IMR-90 (cell line): ENCODE results near the gene CMTM7. TPM values are rescaled to one million over a fixed set of nuclear protein-coding genes. Genes with fewer than 3 reads are reported as not detected.

Experiments used
- ATAC-seq: fragments of 200-7000 bp; cut with Tn5 transposase; 2 replicates; pipeline ENCODE4 v1.9.1; 2020; ENCODE audit warnings: low read depth, mild to moderate bottlenecking, moderate library complexity
- BruUV-seq: library from RNA; stranded (reverse); fragments of 400-500 nt; replicated peaks from 2 replicates; lab custom pipeline; 2021; lab: Mats Ljungman, UMichigan
- CTCF ChIA-PET: fragments of 300-600 bp; formaldehyde crosslinking; extraction: SDS; loops from one replicate; lab custom pipeline; 2021; ENCODE audit warnings: antibody characterized with exemption; lab: Yijun Ruan, JAX
- POLR2A ChIA-PET: fragments of 300-600 bp; sonication (Branson Sonifier 250); formaldehyde crosslinking; loops from one replicate; lab custom pipeline; 2022; ENCODE audit warnings: antibody characterized with exemption; ENCODE audit not compliant: unreplicated experiment; lab: Charles Lee
- DNase-seq: peaks from one replicate; pipeline ENCODE4 v3.0.0; 2013
- H2AFZ ChIP-seq: replicated peaks from 2 replicates; pipeline ENCODE3; 2013; ENCODE audit warnings: low read length, mild to moderate bottlenecking; ENCODE audit not compliant: poor library complexity
- H2AK5ac ChIP-seq: 2 replicates; pipeline ENCODE4 v1.6.1; 2013; ENCODE audit warnings: low read depth, low read length, inconsistent platforms
- H2AK9ac ChIP-seq: replicated peaks from 2 replicates; pipeline ENCODE3; 2013; ENCODE audit warnings: mild to moderate bottlenecking, low read depth, low read length, moderate library complexity; ENCODE audit not compliant: poor library complexity
- H2BK120ac ChIP-seq: 2 replicates; pipeline ENCODE4 v1.6.1; 2013; ENCODE audit warnings: low read depth, low read length, inconsistent platforms
- H2BK15ac ChIP-seq: 3 replicates; pipeline ENCODE4 v1.6.1; 2013; ENCODE audit warnings: low read depth, low read length, inconsistent platforms
- H2BK20ac ChIP-seq: 2 replicates; pipeline ENCODE4 v1.6.1; 2013; ENCODE audit warnings: low read depth, mild to moderate bottlenecking, inconsistent platforms, low read length, moderate library complexity
- H2BK5ac ChIP-seq: 2 replicates; pipeline ENCODE4 v1.6.1; 2013; ENCODE audit warnings: mild to moderate bottlenecking, low read depth, low read length, inconsistent platforms; ENCODE audit not compliant: poor library complexity, severe bottlenecking
- H3K14ac ChIP-seq: replicated peaks from 2 replicates; pipeline ENCODE4 v1.6.1; 2013; ENCODE audit warnings: low read depth, low read length, inconsistent platforms
- H3K18ac ChIP-seq: 2 replicates; pipeline ENCODE4 v1.6.1; 2013; ENCODE audit warnings: low read depth, low read length, control low read depth
- H3K23ac ChIP-seq: 2 replicates; pipeline ENCODE4 v1.6.1; 2013; ENCODE audit warnings: low read depth, low read length, inconsistent platforms
- H3K27ac ChIP-seq: 2 replicates; pipeline ENCODE4 v1.5.1; 2013; ENCODE audit warnings: mild to moderate bottlenecking, control low read depth, low read length; ENCODE audit not compliant: insufficient read depth
- H3K27me3 ChIP-seq: 2 replicates; pipeline ENCODE4 v1.6.1; 2013; ENCODE audit warnings: low read length; ENCODE audit not compliant: control insufficient read depth, insufficient read depth
- H3K36me3 ChIP-seq: 2 replicates; pipeline ENCODE4 v1.6.1; 2013; ENCODE audit warnings: low read length, mixed read lengths; ENCODE audit not compliant: control insufficient read depth, insufficient read depth
- H3K4ac ChIP-seq: 2 replicates; pipeline ENCODE4 v1.6.1; 2013; ENCODE audit warnings: low read depth, low read length, inconsistent platforms
- H3K4me1 ChIP-seq: 2 replicates; pipeline ENCODE4 v1.6.1; 2013; ENCODE audit warnings: low read length, mixed read lengths; ENCODE audit not compliant: control insufficient read depth, insufficient read depth
- H3K4me2 ChIP-seq: 2 replicates; pipeline ENCODE4 v1.6.1; 2013; ENCODE audit warnings: low read depth, mild to moderate bottlenecking, control low read depth, low read length, moderate library complexity
- H3K4me3 ChIP-seq: 2 replicates; pipeline ENCODE4 v1.5.1; 2013; ENCODE audit warnings: low read depth, mild to moderate bottlenecking, control low read depth, low read length, moderate library complexity; ENCODE audit not compliant: insufficient read depth
- H3K56ac ChIP-seq: 2 replicates; pipeline ENCODE4 v1.6.1; 2013; ENCODE audit warnings: low read length, inconsistent platforms; ENCODE audit not compliant: insufficient read depth; ENCODE audit errors: extremely low read depth
- H3K79me1 ChIP-seq, 2 experiments: 2 replicates each; pipeline ENCODE4 v1.6.1; 2013; ENCODE audit warnings: low read length in 2 of 2, inconsistent platforms in 1 of 2, low read depth in 1 of 2
- H3K9ac ChIP-seq: 2 replicates; pipeline ENCODE4 v1.6.1; 2013; ENCODE audit warnings: low read depth, low read length, control low read depth
- H3K9me1 ChIP-seq: 2 replicates; pipeline ENCODE4 v1.6.1; 2013; ENCODE audit warnings: low read length, inconsistent platforms; ENCODE audit not compliant: insufficient read depth
- H3K9me3 ChIP-seq: 2 replicates; pipeline ENCODE4 v1.6.1; 2013; ENCODE audit warnings: low read length; ENCODE audit not compliant: control insufficient read depth, insufficient read depth
- H4K20me1 ChIP-seq: 2 replicates; pipeline ENCODE4 v1.6.1; 2013; ENCODE audit warnings: low read length, inconsistent platforms; ENCODE audit not compliant: insufficient read depth
- H4K5ac ChIP-seq: 2 replicates; pipeline ENCODE4 v1.6.1; 2013; ENCODE audit warnings: mild to moderate bottlenecking, low read depth, low read length, control low read depth
- H4K8ac ChIP-seq, 2 experiments: 2 replicates each; pipeline ENCODE4 v1.6.1; 2013; ENCODE audit warnings: low read depth in 2 of 2, low read length in 2 of 2, control low read depth in 1 of 2, inconsistent platforms in 1 of 2
- H4K91ac ChIP-seq: 2 replicates; pipeline ENCODE4 v1.6.1; 2013; ENCODE audit warnings: low read depth, low read length, inconsistent platforms; ENCODE audit not compliant: insufficient read depth
- BHLHE40 ChIP-seq: fragments of 150-350 bp; IDR thresholded peaks from 2 replicates; pipeline ENCODE4 v1.6.1; 2016; ENCODE audit warnings: mild to moderate bottlenecking, low read depth, low read length
- CEBPB ChIP-seq: IDR thresholded peaks from 2 replicates; pipeline ENCODE4 v1.6.1; 2012; ENCODE audit warnings: low read depth, low read length, improper control_type of control experiment
- CHD1 ChIP-seq: IDR thresholded peaks from 2 replicates; pipeline ENCODE4 v1.6.1; 2012; ENCODE audit warnings: low read depth, low read length, improper control_type of control experiment
- CTCF ChIP-seq: conservative IDR thresholded peaks from 2 replicates; pipeline ENCODE4 v1.5.1; 2012; ENCODE audit warnings: mild to moderate bottlenecking, low read depth, low read length, improper control_type of control experiment
- ELK1 ChIP-seq: fragments of 150-350 bp; IDR thresholded peaks from 2 replicates; pipeline ENCODE4 v1.6.1; 2016; ENCODE audit warnings: low read depth, mild to moderate bottlenecking, low read length, moderate library complexity, borderline replicate concordance
- FOS ChIP-seq: fragments of 150-350 bp; IDR thresholded peaks from 2 replicates; pipeline ENCODE4 v1.6.1; 2016; ENCODE audit warnings: low read depth, low read length
- MAFK ChIP-seq: IDR thresholded peaks from 2 replicates; pipeline ENCODE4 v1.6.1; 2012; ENCODE audit warnings: low read depth, low read length, improper control_type of control experiment
- MXI1 ChIP-seq: IDR thresholded peaks from 2 replicates; pipeline ENCODE4 v1.6.1; 2012; ENCODE audit warnings: low read depth, mild to moderate bottlenecking, low read length, moderate library complexity, borderline replicate concordance
- NFE2L2 ChIP-seq: fragments of 150-350 bp; IDR thresholded peaks from 2 replicates; pipeline ENCODE4 v1.6.1; 2016; ENCODE audit warnings: low read depth, mild to moderate bottlenecking, low read length
- POLR2A ChIP-seq: IDR thresholded peaks from 2 replicates; pipeline ENCODE4 v1.6.1; 2012; ENCODE audit warnings: mild to moderate bottlenecking, low read depth, low read length
- RAD21 ChIP-seq: IDR thresholded peaks from 2 replicates; pipeline ENCODE4 v1.6.1; 2012; ENCODE audit warnings: low read length, improper control_type of control experiment
- RCOR1 ChIP-seq: IDR thresholded peaks from 2 replicates; pipeline ENCODE4 v1.6.1; 2012; ENCODE audit warnings: mild to moderate bottlenecking, low read length, improper control_type of control experiment; ENCODE audit not compliant: insufficient replicate concordance
- RFX5 ChIP-seq: IDR thresholded peaks from 2 replicates; pipeline ENCODE4 v1.8.0; 2012; ENCODE audit warnings: low read depth, mild to moderate bottlenecking, low read length, moderate library complexity
- SMC3 ChIP-seq: fragments of 150-350 bp; IDR thresholded peaks from 2 replicates; pipeline ENCODE4 v1.6.1; 2016; ENCODE audit warnings: low read depth, mild to moderate bottlenecking, antibody characterized with exemption, low read length, moderate library complexity
- USF2 ChIP-seq: fragments of 150-350 bp; IDR thresholded peaks from 2 replicates; pipeline ENCODE4 v1.6.1; 2017; ENCODE audit warnings: mild to moderate bottlenecking, antibody characterized with exemption, low read length, low read depth
- WGBS, 2 experiments: methylation state at CpG; one replicate each; pipeline versions ENCODE4 v1.1.5 to v1.1.7; 2013; ENCODE audit warnings: missing lambda C conversion rate in 2 of 2; ENCODE audit not compliant: insufficient read length in 1 of 2; ENCODE audit errors: extremely low coverage in 2 of 2; 5-methylcytosine and 5-hydroxymethylcytosine counted together
- dilution Hi-C: fragments of 300-500 bp; cut with HindIII; formaldehyde crosslinking; loops from one replicate; pipeline ENCODE4 v1.14.3; 2018; ENCODE audit warnings: low sequenced_read_pairs; ENCODE audit not compliant: unreplicated experiment
- in situ Hi-C: fragments of 300-500 bp; cut with MboI; formaldehyde crosslinking; loops from 3 replicates; pipeline ENCODE4 v1.14.3; 2019; ENCODE audit warnings: low sequenced_read_pairs, inconsistent platforms, mixed read lengths
- intact Hi-C: fragments of 100-400 bp; cut with micrococcal nuclease; formaldehyde crosslinking; loops from 2 replicates; pipeline ENCODE4 v1.10.0; 2022
- polyA plus RNA-seq, 3 experiments: library from polyadenylated mRNA; depleted of rRNA; stranded (reverse); fragments of >200 nt; gene quantifications; 2 replicates each; pipeline ENCODE4 v1.2.3, GENCODE V29; 2012; ENCODE audit warnings: low replicate concordance in 1 of 3
- total RNA-seq: library from RNA; depleted of rRNA; stranded (reverse); fragments of >200 nt; gene quantifications from 2 replicates; pipeline ENCODE4 v1.2.3, GENCODE V29; 2012

CMTM7 gene
- total and polyA plus RNA-seq, 2 of the 4 experiments (the other 2 are of a cell fraction): 3.4 to 31.4 TPM

GRCh38 chr3:32474201-32474600 is 82.5 kb downstream of the CMTM7 start:
- Histone ChIP-seq H2AK9ac (no peak overlapping the region), H3K14ac (no peak overlapping the region), H4K91ac (no peak overlapping the region), H2BK15ac (no peak overlapping the region), H3K36me3 (peaks cover 11% of the 10 kb centered on the region), H4K20me1 (peaks cover 6% of the 10 kb centered on the region), H3K4me1 (peaks cover 6% of the 10 kb centered on the region), H2AFZ (no peak overlapping the region), H3K27ac (no peak overlapping the region), H3K4me2 (no peak overlapping the region), H3K9ac (no peak overlapping the region), H2BK20ac (no peak overlapping the region), H3K18ac (no peak overlapping the region), H3K9me3 (no peaks in the 10 kb centered on the region), H3K23ac (no peak overlapping the region), H3K27me3 (no peaks in the 10 kb centered on the region), H3K4me3 (no peak overlapping the region), H3K79me1 (peaks cover 9 to 37% of the 10 kb centered on the region in 2 experiments), H3K56ac (no peak overlapping the region), H4K5ac (no peak overlapping the region), H3K4ac (no peak overlapping the region), H2AK5ac (no peak overlapping the region), H3K9me1 (peaks cover 10% of the 10 kb centered on the region), H2BK120ac (no peak overlapping the region), H2BK5ac (no peak overlapping the region), H4K8ac (no peak overlapping the region)
- ChIA-PET CTCF (no interaction called here), POLR2A (no interaction called here)
- no TSS peak for BruUV-seq
- dilution Hi-C loops (no loop called here), intact Hi-C loops (no loop called here), in situ Hi-C loops (no loop called here)
- no CpG with 5 or more reads among the region's 2 CpGs for WGBS, 2 experiments
- DNase-seq (no peak), ATAC-seq (no peak)
- TF ChIP-seq MXI1 (no peak), CTCF (no peak), RAD21 (no peak), ELK1 (no peak), RCOR1 (no peak), CEBPB (no peak), MAFK (no peak), BHLHE40 (no peak), RFX5 (no peak), FOS (no peak), POLR2A (no peak), NFE2L2 (no peak), CHD1 (no peak), SMC3 (no peak), USF2 (no peak)
